HepG2 (cell line): ENCODE data around the gene CACNA1H. TPM values are rescaled to one million over a fixed set of nuclear protein-coding genes. Genes with fewer than 3 reads are reported as not detected.

Experiments used
- AKAP8 ChIP-seq: sonication (generic); formaldehyde crosslinking; IDR thresholded peaks from 2 replicates; pipeline ENCODE4 v1.5.1; 2020; ENCODE audit warnings: mild to moderate bottlenecking, missing genetic modification reagents
- GMEB1 ChIP-seq: sonication (generic); formaldehyde crosslinking; IDR thresholded peaks from 2 replicates; pipeline ENCODE4 v1.5.1; 2020; ENCODE audit warnings: missing genetic modification reagents, mild to moderate bottlenecking, borderline replicate concordance
- KAT7 ChIP-seq: IDR thresholded peaks from 2 replicates; pipeline ENCODE4 v1.6.1; 2018; ENCODE audit warnings: borderline replicate concordance, missing compliant biosample characterization
- KDM2A ChIP-seq: sonication (generic); formaldehyde crosslinking; IDR thresholded peaks from 2 replicates; pipeline ENCODE4 v1.4.0; 2020; ENCODE audit warnings: low read depth, missing genetic modification reagents, borderline replicate concordance
- NCOA2 ChIP-seq: sonication (generic); formaldehyde crosslinking; IDR thresholded peaks from 2 replicates; pipeline ENCODE4 v1.8.0; 2022; ENCODE audit warnings: inconsistent platforms
- RNF2 ChIP-seq: fragments of 450-650 bp; conservative IDR thresholded peaks from 2 replicates; pipeline ENCODE4 v1.6.1; 2016; ENCODE audit warnings: low read depth
- SMC3 ChIP-seq: IDR thresholded peaks from 2 replicates; pipeline ENCODE4 v1.6.1; 2011; ENCODE audit warnings: low read length, improper control_type of control experiment
- STAG1 ChIP-seq: sonication (generic); formaldehyde crosslinking; IDR thresholded peaks from 2 replicates; pipeline ENCODE4 v1.4.0; 2020; ENCODE audit warnings: missing genetic modification reagents
- TRIM24 ChIP-seq: sonication (generic); formaldehyde crosslinking; IDR thresholded peaks from 2 replicates; pipeline ENCODE4 v1.8.0; 2022; ENCODE audit warnings: mild to moderate bottlenecking, missing genetic modification reagents
- ZFP91 ChIP-seq: sonication (generic); formaldehyde crosslinking; IDR thresholded peaks from 2 replicates; pipeline ENCODE4 v1.9.0; 2022; ENCODE audit warnings: missing genetic modification reagents, mild to moderate bottlenecking, borderline replicate concordance
- ZNF142 ChIP-seq: sonication (generic); formaldehyde crosslinking; IDR thresholded peaks from 2 replicates; pipeline ENCODE4 v1.4.0; 2020; ENCODE audit warnings: missing genetic modification reagents
- ZNF687 ChIP-seq: sonication (generic); formaldehyde crosslinking; IDR thresholded peaks from 2 replicates; pipeline ENCODE4 v1.5.1; 2020; ENCODE audit warnings: mild to moderate bottlenecking, missing genetic modification reagents, moderate library complexity
- ZNF768 ChIP-seq: sonication (generic); formaldehyde crosslinking; IDR thresholded peaks from 2 replicates; pipeline ENCODE4 v1.4.0; 2020; ENCODE audit warnings: missing genetic modification reagents
- polyA plus RNA-seq, 8 experiments: library from polyadenylated mRNA; depleted of rRNA in 3 of 8; stranded (reverse) in 7 of 8; unstranded in 1 of 8; fragments of >200 nt; fragmentation: Illumina TruSeq in 4 of 8; extraction: Trizol in 4 of 8; gene quantifications; 2 replicates each; pipeline versions ENCODE4 v1.2.1 to v1.2.3, GENCODE V29; 2011 to 2016; ENCODE audit warnings: low read depth in 4 of 8, missing spikeins in 1 of 8, mixed read lengths in 1 of 8; ENCODE audit not compliant: insufficient read depth in 1 of 8
- total RNA-seq, 5 experiments: library from RNA; depleted of rRNA; stranded (reverse); fragments of >200 nt; fragmentation: Illumina TruSeq; extraction: Trizol; gene quantifications; 2 replicates each; pipeline ENCODE4 v1.2.3, GENCODE V29; 2016; ENCODE audit warnings: low read depth in 1 of 5
- TF ChIP-seq, protein P1 (sequence below): sonication (generic); formaldehyde crosslinking; IDR thresholded peaks from 2 replicates; pipeline ENCODE4 v1.4.0; 2020; ENCODE audit warnings: missing genetic modification reagents; ENCODE audit errors: not compliant biosample characterization

CACNA1H gene
- total and polyA plus RNA-seq, 2 of the 13 experiments (the other 11 are each of a cell fraction or from before 2014, with no cell fraction given): 0.40 to 1.8 TPM

- no peak; the same call in 1 of the 2 replicates for TF ChIP-seq ZFP91 (CRISPR knock-in tag)
- 0 out of 2 replicates have a peak, but pooled peaks have one; percentile 25 for TF ChIP-seq ZNF687 (CRISPR knock-in tag)
- no peak for TF ChIP-seq NCOA2
- TF ChIP-seq RNF2: 0 out of 2 replicates have a peak, but pooled peaks have one; percentile 28
- no peak for TF ChIP-seq AKAP8
- TF ChIP-seq, protein P1, sequence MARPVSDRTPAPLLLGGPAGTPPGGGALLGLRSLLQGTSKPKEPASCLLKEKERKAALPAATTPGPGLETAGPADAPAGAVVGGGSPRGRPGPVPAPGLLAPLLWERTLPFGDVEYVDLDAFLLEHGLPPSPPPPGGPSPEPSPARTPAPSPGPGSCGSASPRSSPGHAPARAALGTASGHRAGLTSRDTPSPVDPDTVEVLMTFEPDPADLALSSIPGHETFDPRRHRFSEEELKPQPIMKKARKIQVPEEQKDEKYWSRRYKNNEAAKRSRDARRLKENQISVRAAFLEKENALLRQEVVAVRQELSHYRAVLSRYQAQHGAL (CRISPR knock-in tag): no peak
- peak; percentile 92 for TF ChIP-seq STAG1
- no peak for TF ChIP-seq ZNF142 (CRISPR knock-in tag)
- TF ChIP-seq SMC3: peak; percentile 43; the same call in 1 of the 2 replicates
- TF ChIP-seq TRIM24: no peak
- no peak for TF ChIP-seq KAT7
- peak; percentile 34; the same call in 1 of the 2 replicates for TF ChIP-seq ZNF768 (CRISPR knock-in tag)
- TF ChIP-seq KDM2A: 0 out of 2 replicates have a peak, but pooled peaks have one; percentile 19
- TF ChIP-seq GMEB1: no peak
Measured at GRCh38 chr16:1194665-1195392, 41.9 kb downstream of the CACNA1H start (continued).
